NB4 (cell line): ENCODE data around the gene ARHGEF4.

Experiments
- MYC ChIP-seq: IDR thresholded peaks from 2 replicates; pipeline ENCODE4 v1.6.1; 2011; ENCODE audit warnings: low read depth, low read length
- POLR2A ChIP-seq: IDR thresholded peaks from 2 replicates; pipeline ENCODE4 v1.6.1; 2011; ENCODE audit warnings: mild to moderate bottlenecking; ENCODE audit not compliant: insufficient read length; ENCODE audit errors: extremely low read depth
- TF ChIP-seq, protein P1 (sequence below): IDR thresholded peaks from one replicate; pipeline ENCODE4 v1.5.1; 2012; ENCODE audit warnings: low read depth, low read length
- TF ChIP-seq, protein P2 (sequence below): IDR thresholded peaks from 2 replicates; pipeline ENCODE4 v1.6.1; 2011; ENCODE audit warnings: low read depth, low read length

DNA sequence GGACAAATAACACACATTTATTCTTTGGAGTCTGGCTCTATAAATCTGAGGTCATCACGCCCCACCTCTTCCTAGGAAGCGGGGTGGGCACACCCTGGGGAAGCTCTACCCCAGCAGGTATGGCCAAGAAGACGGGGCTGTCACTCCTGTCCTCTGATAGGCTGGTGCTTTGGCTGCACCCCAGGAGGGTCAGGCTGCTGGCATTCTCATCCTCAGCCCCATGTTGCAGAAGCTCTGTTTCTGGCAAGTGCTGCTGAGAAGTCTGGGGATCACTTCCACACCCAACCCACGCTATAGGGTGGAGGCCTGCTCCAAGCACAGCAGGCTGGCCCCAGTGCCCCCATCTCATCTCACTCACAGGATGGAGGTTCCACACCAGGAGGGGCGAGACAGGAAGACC is 17.6 kb downstream of the ARHGEF4 start:
- TF ChIP-seq, protein P1, sequence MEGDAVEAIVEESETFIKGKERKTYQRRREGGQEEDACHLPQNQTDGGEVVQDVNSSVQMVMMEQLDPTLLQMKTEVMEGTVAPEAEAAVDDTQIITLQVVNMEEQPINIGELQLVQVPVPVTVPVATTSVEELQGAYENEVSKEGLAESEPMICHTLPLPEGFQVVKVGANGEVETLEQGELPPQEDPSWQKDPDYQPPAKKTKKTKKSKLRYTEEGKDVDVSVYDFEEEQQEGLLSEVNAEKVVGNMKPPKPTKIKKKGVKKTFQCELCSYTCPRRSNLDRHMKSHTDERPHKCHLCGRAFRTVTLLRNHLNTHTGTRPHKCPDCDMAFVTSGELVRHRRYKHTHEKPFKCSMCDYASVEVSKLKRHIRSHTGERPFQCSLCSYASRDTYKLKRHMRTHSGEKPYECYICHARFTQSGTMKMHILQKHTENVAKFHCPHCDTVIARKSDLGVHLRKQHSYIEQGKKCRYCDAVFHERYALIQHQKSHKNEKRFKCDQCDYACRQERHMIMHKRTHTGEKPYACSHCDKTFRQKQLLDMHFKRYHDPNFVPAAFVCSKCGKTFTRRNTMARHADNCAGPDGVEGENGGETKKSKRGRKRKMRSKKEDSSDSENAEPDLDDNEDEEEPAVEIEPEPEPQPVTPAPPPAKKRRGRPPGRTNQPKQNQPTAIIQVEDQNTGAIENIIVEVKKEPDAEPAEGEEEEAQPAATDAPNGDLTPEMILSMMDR, result no peak
- TF ChIP-seq MYC, result no peak
- TF ChIP-seq POLR2A, result no peak
- TF ChIP-seq, protein P2, sequence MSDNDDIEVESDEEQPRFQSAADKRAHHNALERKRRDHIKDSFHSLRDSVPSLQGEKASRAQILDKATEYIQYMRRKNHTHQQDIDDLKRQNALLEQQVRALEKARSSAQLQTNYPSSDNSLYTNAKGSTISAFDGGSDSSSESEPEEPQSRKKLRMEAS, result no peak
